Upper lobe of right lung (tissue), 1 donor: Measurements from ENCODE around the gene OMA1. TPM values are rescaled to one million over a fixed set of nuclear protein-coding genes. Genes with fewer than 3 reads are reported as not detected.

Source experiments
- ATAC-seq: fragments of 200-7000 bp; cut with Tn5 transposase; one replicate; pipeline ENCODE4 v1.9.1; 2020; ENCODE audit warnings: mild to moderate bottlenecking, moderate library complexity
- DNase-seq: peaks from one replicate; pipeline ENCODE4 v3.0.0-alpha.2; 2020
- H3K27ac ChIP-seq: fragments of 200-600 bp; one replicate; pipeline ENCODE4 v1.8.0; 2022
- H3K27me3 ChIP-seq: fragments of 200-600 bp; one replicate; pipeline ENCODE4 v1.8.0; 2022; ENCODE audit warnings: mild to moderate bottlenecking
- H3K36me3 ChIP-seq: fragments of 200-600 bp; one replicate; pipeline ENCODE4 v1.8.0; 2022
- H3K4me1 ChIP-seq: fragments of 200-600 bp; one replicate; pipeline ENCODE4 v1.8.0; 2022
- H3K4me3 ChIP-seq: fragments of 200-600 bp; one replicate; pipeline ENCODE4 v1.8.0; 2022; ENCODE audit warnings: mild to moderate bottlenecking
- H3K9me3 ChIP-seq: fragments of 200-600 bp; one replicate; pipeline ENCODE4 v1.8.0; 2022
- intact Hi-C: fragments of 100-400 bp; cut with DNase I; formaldehyde crosslinking; loops from one replicate; pipeline ENCODE4 v1.11.0; 2022
- long read RNA-seq: library from polyadenylated mRNA; unstranded; transcript quantifications from one replicate; pipeline ENCODE4 v2.0.0, GENCODE V29; 2021
- total RNA-seq: library from RNA; stranded (reverse); fragmentation: NEBNext Ultra II Directional; extraction: Animal tissue kit (Norgen Biotek cat#: 25700); gene quantifications from one replicate; pipeline ENCODE4 v1.2.1, GENCODE V29; 2021
- TF ChIP-seq, protein P1 (sequence below): fragments of 200-600 bp; IDR thresholded peaks from one replicate; pipeline ENCODE4 v1.8.0; 2022; ENCODE audit warnings: antibody characterized with exemption
- donor health status: DM: no; HTN: yes; CAD: no; lungs with severe emphysema.

OMA1 gene
- 31.3 TPM for total RNA-seq
- long read RNA-seq, partial matches to known transcripts: 2 of 25 reads
- long read RNA-seq, other reads (novel, unspliced or antisense): 23 of 25 reads

- Histone ChIP-seq H3K4me3 (peak within 1 kb of the TSS; percentile 72), H3K36me3 (no peaks in the 10 kb centered on the region), H3K27me3 (no peaks in the 10 kb centered on the region), H3K27ac (peak within 1 kb of the TSS; percentile 99), H3K4me1 (peaks cover 14% of the 10 kb centered on the region), H3K9me3 (no peaks in the 10 kb centered on the region)
- TF ChIP-seq, protein P1, sequence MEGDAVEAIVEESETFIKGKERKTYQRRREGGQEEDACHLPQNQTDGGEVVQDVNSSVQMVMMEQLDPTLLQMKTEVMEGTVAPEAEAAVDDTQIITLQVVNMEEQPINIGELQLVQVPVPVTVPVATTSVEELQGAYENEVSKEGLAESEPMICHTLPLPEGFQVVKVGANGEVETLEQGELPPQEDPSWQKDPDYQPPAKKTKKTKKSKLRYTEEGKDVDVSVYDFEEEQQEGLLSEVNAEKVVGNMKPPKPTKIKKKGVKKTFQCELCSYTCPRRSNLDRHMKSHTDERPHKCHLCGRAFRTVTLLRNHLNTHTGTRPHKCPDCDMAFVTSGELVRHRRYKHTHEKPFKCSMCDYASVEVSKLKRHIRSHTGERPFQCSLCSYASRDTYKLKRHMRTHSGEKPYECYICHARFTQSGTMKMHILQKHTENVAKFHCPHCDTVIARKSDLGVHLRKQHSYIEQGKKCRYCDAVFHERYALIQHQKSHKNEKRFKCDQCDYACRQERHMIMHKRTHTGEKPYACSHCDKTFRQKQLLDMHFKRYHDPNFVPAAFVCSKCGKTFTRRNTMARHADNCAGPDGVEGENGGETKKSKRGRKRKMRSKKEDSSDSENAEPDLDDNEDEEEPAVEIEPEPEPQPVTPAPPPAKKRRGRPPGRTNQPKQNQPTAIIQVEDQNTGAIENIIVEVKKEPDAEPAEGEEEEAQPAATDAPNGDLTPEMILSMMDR: peak; percentile 96
- intact Hi-C loops: no loop called here
- DNase-seq: peak; percentile 99
- peak; percentile 98 for ATAC-seq
Measured at GRCh38 chr1:58546520-58547308, at the start of gene OMA1. Gene OMA1 (minus strand): TSS chr1:58546726. CDS start chr1:58539294, 7,432 bp downstream.

DNA sequence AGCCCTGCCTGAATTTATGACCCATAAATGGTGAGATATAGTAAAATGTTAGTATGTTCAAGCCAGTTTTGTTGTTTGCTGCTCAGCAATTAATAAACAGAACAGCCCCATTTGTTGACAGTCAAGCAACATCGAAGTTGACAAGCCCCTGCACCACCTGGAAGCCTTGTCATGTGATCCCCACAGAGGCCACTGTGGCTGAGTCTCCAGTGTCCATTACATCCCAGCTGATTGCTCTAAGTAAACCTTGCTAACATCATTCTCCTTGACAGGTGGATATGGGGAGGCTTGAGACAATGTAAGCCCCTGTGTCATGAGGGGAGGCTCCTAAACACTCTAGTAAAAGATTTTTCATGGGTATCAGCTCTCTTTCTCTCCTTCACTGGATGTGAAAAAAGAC is 48.0 kb upstream of the OMA1 start:
- no peak overlapping the region for H3K27ac ChIP-seq
- TF ChIP-seq, protein P1: no peak
- H3K4me1 ChIP-seq: peaks cover 12% of the 10 kb centered on the region
- no peak overlapping the region for H3K4me3 ChIP-seq
- intact Hi-C loops: no loop called here
- H3K36me3 ChIP-seq: no peaks in the 10 kb centered on the region
- no peak for ATAC-seq
- no peak for DNase-seq
- no peaks in the 10 kb centered on the region for H3K9me3 ChIP-seq
- H3K27me3 ChIP-seq: no peaks in the 10 kb centered on the region

- no peaks in the 10 kb centered on the region for H3K36me3 ChIP-seq
- TF ChIP-seq, protein P1: no peak
- peak; percentile 87 for DNase-seq
- H3K4me1 ChIP-seq: peaks cover 12% of the 10 kb centered on the region
- ATAC-seq: peak; percentile 93
- H3K4me3 ChIP-seq: no peak overlapping the region
- intact Hi-C loops: no loop called here
- H3K27me3 ChIP-seq: no peaks in the 10 kb centered on the region
- H3K9me3 ChIP-seq: no peaks in the 10 kb centered on the region
- peak overlapping the region; percentile 67 for H3K27ac ChIP-seq
Measured at GRCh38 chr1:58592522-58593134, 46.1 kb upstream of the OMA1 start.

DNA sequence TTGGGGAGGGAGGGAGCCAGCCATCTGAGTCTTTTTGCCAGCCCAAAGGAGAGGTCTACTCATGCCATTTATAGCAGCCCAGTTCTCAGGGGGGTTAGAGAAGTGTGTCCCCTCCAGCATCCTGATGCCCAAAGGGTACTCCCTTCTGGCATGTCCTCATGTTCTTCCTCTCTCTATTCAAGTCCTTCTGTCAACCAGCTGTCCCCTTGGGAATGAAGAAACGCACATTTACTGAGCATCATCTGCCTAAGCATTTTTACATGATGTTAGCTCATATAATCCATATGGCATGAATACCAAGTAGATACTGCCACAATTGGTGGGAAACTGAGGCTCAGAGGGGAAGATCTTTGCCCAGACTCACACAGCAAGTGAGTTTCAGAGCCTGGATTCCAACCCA is 45.3 kb upstream of the OMA1 start:
- H3K27me3 ChIP-seq: no peaks in the 10 kb centered on the region
- TF ChIP-seq, protein P1: no peak
- H3K9me3 ChIP-seq: no peaks in the 10 kb centered on the region
- H3K4me1 ChIP-seq: peaks cover 12% of the 10 kb centered on the region
- H3K27ac ChIP-seq: peak overlapping the region; percentile 1
- intact Hi-C loops: no loop called here
- no peak for DNase-seq
- no peaks in the 10 kb centered on the region for H3K36me3 ChIP-seq
- no peak overlapping the region for H3K4me3 ChIP-seq
- no peak for ATAC-seq

GRCh38 chr1:58590019-58590418 is 43.5 kb upstream of the OMA1 start:
- H3K9me3 ChIP-seq: no peaks in the 10 kb centered on the region
- peaks cover 27% of the 10 kb centered on the region for H3K4me1 ChIP-seq
- intact Hi-C loops: no loop called here
- H3K27ac ChIP-seq: no peak overlapping the region
- DNase-seq (no peak), ATAC-seq (no peak)
- H3K36me3 ChIP-seq: no peaks in the 10 kb centered on the region
- H3K4me3 ChIP-seq: no peak overlapping the region
- H3K27me3 ChIP-seq: no peaks in the 10 kb centered on the region
- TF ChIP-seq, protein P1: no peak
